ENCODE results near the gene CLASP1.

GRCh38 chr2:121405233-121405632 is 244.0 kb downstream of the CLASP1 start:
- TF ChIP-seq POLR2A (IDR thresholded peaks at IDR 0.05; ENCODE audit: low read depth, low read length) (no peak), CTCF (IDR thresholded peaks at IDR 0.05; ENCODE audit: extremely low read depth in 1 of 2, insufficient read depth in 1 of 2, low read depth in 1 of 2, low read length in 2 of 2) (no peak), POLR2AphosphoS5 (IDR thresholded peaks at IDR 0.05; ENCODE audit: insufficient read depth, low read depth, low read length) (no peak), JUN (IDR thresholded peaks at IDR 0.05; ENCODE audit: borderline replicate concordance, insufficient read depth, insufficient read length, low read depth) (no peak), FOS (IDR thresholded peaks at IDR 0.05; ENCODE audit: borderline replicate concordance, insufficient read depth, low read length) (no peak)

Data from endothelial cell of umbilical vein (primary cell).